Left colon (tissue), 2 donors: Measurements from ENCODE around the gene RGS3. TPM values are rescaled to one million over a fixed set of nuclear protein-coding genes. Genes with fewer than 3 reads are reported as not detected.

Experiments
- ATAC-seq: fragments of 200-7000 bp; cut with Tn5 transposase; one replicate; pipeline ENCODE4 v1.9.1; 2020; ENCODE audit warnings: mild to moderate bottlenecking, moderate library complexity
- DNase-seq, 2 donors: peaks; one replicate each; pipeline ENCODE4 v3.0.0-alpha.2; 2020
- intact Hi-C, 2 donors: fragments of 100-400 bp; cut with DNase I in 1 of 2; cut with micrococcal nuclease in 1 of 2; formaldehyde crosslinking; loops; one replicate each; pipeline versions ENCODE4 v1.11.2 to v1.14.0; 2022; cut with DNase I, micrococcal nuclease
- total RNA-seq, 2 donors: library from RNA; stranded (reverse); fragmentation: NEBNext Ultra II Directional; extraction: Animal tissue kit (Norgen Biotek cat#: 25700); gene quantifications; one replicate each; pipeline ENCODE4 v1.2.1, GENCODE V29; 2021
- donor health status: DM: no; HTN: no; CAD: no.
- donor health status: DM: yes; HTN: yes; CAD: no.

RGS3 gene
- total RNA-seq, 2 donors from 2014 or later, result 59.6 to 74.8 TPM

- DNase-seq, result no peak
- intact Hi-C loops, result no loop called here
Measured at GRCh38 chr9:113522419-113522818, 58.9 kb downstream of the RGS3 start.

GRCh38 chr9:113522858-113523257 is 59.3 kb downstream of the RGS3 start:
- no peak for DNase-seq
- ATAC-seq, result no peak
- intact Hi-C loops, result no loop called here

More at GRCh38 chr9:113522419-113522818, 58.9 kb downstream of the RGS3 start:
- ATAC-seq, result no peak

GRCh38 chr9:113523421-113524141 is 60.1 kb downstream of the RGS3 start:
- intact Hi-C loops, result no loop called here
- ATAC-seq (peak; percentile 46), DNase-seq (peak; percentile 70 to 76)

GRCh38 chr9:113524468-113524867 is 60.9 kb downstream of the RGS3 start:
- intact Hi-C loops, result no loop called here
- peak; percentile 75 to 81 for DNase-seq
- ATAC-seq, result peak; percentile 56

GRCh38 chr9:113525205-113525604 is 61.7 kb downstream of the RGS3 start:
- ATAC-seq, result no peak
- intact Hi-C loops, result no loop called here

GRCh38 chr9:113525831-113526230 is 62.3 kb downstream of the RGS3 start:
- intact Hi-C loops, result no loop called here
- DNase-seq (peak in 1 of 2 donors; percentile 11), ATAC-seq (no peak)

More at GRCh38 chr9:113525205-113525604, 61.7 kb downstream of the RGS3 start:
- DNase-seq, result no peak

GRCh38 chr9:113526231-113526746 is 62.8 kb downstream of the RGS3 start:
- intact Hi-C loops, result no loop called here
- DNase-seq, result peak in 1 of 2 donors; percentile 6
- ATAC-seq, result no peak

GRCh38 chr9:113526841-113527240 is 63.3 kb downstream of the RGS3 start:
- intact Hi-C loops, result no loop called here
- ATAC-seq (no peak), DNase-seq (peak; percentile 10 to 39)

- intact Hi-C loops, result no loop called here
- peak; percentile 83 for ATAC-seq
Measured at GRCh38 chr9:113528088-113528487, 64.6 kb downstream of the RGS3 start.

GRCh38 chr9:113528811-113529210 is 65.3 kb downstream of the RGS3 start:
- no peak for ATAC-seq
- peak in 1 of 2 donors; percentile 24 for DNase-seq
- intact Hi-C loops, result no loop called here

More at GRCh38 chr9:113528088-113528487, 64.6 kb downstream of the RGS3 start:
- DNase-seq, result peak; percentile 86 to 91

- peak in 1 of 2 donors; percentile 18 for DNase-seq
- intact Hi-C loops, result no loop called here
- no peak for ATAC-seq
Measured at GRCh38 chr9:113529336-113530009, 65.9 kb downstream of the RGS3 start.

GRCh38 chr9:113530022-113530635 is 66.6 kb downstream of the RGS3 start:
- ATAC-seq, result no peak
- intact Hi-C loops, result no loop called here
- peak in 1 of 2 donors; percentile 21 for DNase-seq

GRCh38 chr9:113530942-113531341 is 67.4 kb downstream of the RGS3 start:
- ATAC-seq (no peak), DNase-seq (peak in 1 of 2 donors; percentile 27)
- intact Hi-C loops, result no loop called here

GRCh38 chr9:113531919-113532808 is 68.6 kb downstream of the RGS3 start:
- ATAC-seq (no peak), DNase-seq (peak in 1 of 2 donors; percentile 16)
- intact Hi-C loops, result no loop called here

- intact Hi-C loops, result no loop called here
- peak in 1 of 2 donors; percentile 10 for DNase-seq
- ATAC-seq, result no peak
Measured at GRCh38 chr9:113532809-113533190, 69.3 kb downstream of the RGS3 start.

GRCh38 chr9:113533335-113534225 is 70.1 kb downstream of the RGS3 start:
- peak in 1 of 2 donors; percentile 20 for DNase-seq
- no peak for ATAC-seq
- intact Hi-C loops, result no loop called here

- DNase-seq, result peak in 1 of 2 donors; percentile 29
- intact Hi-C loops, result no loop called here
- ATAC-seq, result no peak
Measured at GRCh38 chr9:113535756-113536155, 72.2 kb downstream of the RGS3 start.

GRCh38 chr9:113536166-113536482 is 72.6 kb downstream of the RGS3 start:
- intact Hi-C loops, result no loop called here
- DNase-seq (no peak), ATAC-seq (no peak)
